HEK293 (cell line): ENCODE data around the gene ZNF319.

ENCODE experiments used
- CTCF ChIA-PET: fragments of 350-600 bp; formaldehyde crosslinking; extraction: SDS; loops from one replicate; lab custom pipeline; 2021; ENCODE audit warnings: antibody characterized with exemption; lab: Yijun Ruan, JAX
- POLR2A ChIA-PET: fragments of 300-600 bp; formaldehyde crosslinking; extraction: SDS; loops from one replicate; lab custom pipeline; 2020; ENCODE audit warnings: antibody characterized with exemption, inconsistent platforms; lab: Yijun Ruan, JAX
- H3K27ac ChIP-seq: fragments of 200-500 bp; sonication (Bioruptor generic); 2 replicates; pipeline ENCODE4 v1.5.1; 2014; ENCODE audit warnings: low read depth, low read length, control low read depth, inconsistent platforms; ENCODE audit errors: extremely low read depth
- H3K36me3 ChIP-seq, 2 experiments: fragments of 200-500 bp in 1 of 2; sonication (Bioruptor generic) in 1 of 2; 1 replicate in 1 of 2; 2 replicates in 1 of 2; pipeline ENCODE4 v1.5.1; 2014 to 2017; ENCODE audit warnings: inconsistent platforms in 2 of 2, low read length in 2 of 2; ENCODE audit not compliant: control insufficient read depth in 2 of 2, insufficient read depth in 1 of 2
- H3K4me1 ChIP-seq: fragments of 200-500 bp; sonication (Bioruptor generic); 2 replicates; pipeline ENCODE4 v1.5.1; 2014; ENCODE audit warnings: mild to moderate bottlenecking, low read length, inconsistent platforms; ENCODE audit not compliant: control insufficient read depth, insufficient read depth
- H3K4me3 ChIP-seq: 2 replicates; pipeline ENCODE4 v1.5.1; 2011; ENCODE audit warnings: low read depth, mild to moderate bottlenecking, control low read depth, low read length, moderate library complexity
- H3K9me3 ChIP-seq: fragments of 200-500 bp; sonication (Bioruptor generic); 2 replicates; pipeline ENCODE4 v1.5.1; 2014; ENCODE audit warnings: low read depth, low read length, inconsistent platforms; ENCODE audit not compliant: control insufficient read depth, insufficient read depth
- GFI1B ChIP-seq: fragments of 450-650 bp; formaldehyde crosslinking; IDR thresholded peaks from 2 replicates; pipeline ENCODE4 v1.5.1; 2016; ENCODE audit warnings: missing biosample characterization, missing genetic modification characterization
- GLIS1 ChIP-seq: fragments of 450-650 bp; formaldehyde crosslinking; IDR thresholded peaks from 2 replicates; pipeline ENCODE4 v1.5.1; 2016; ENCODE audit warnings: missing biosample characterization, missing genetic modification characterization
- YY1 ChIP-seq: fragments of 450-650 bp; formaldehyde crosslinking; IDR thresholded peaks from 2 replicates; pipeline ENCODE4 v1.5.1; 2018; ENCODE audit warnings: missing biosample characterization, missing genetic modification characterization
- ZBTB21 ChIP-seq: fragments of 450-650 bp; formaldehyde crosslinking; IDR thresholded peaks from 2 replicates; pipeline ENCODE4 v1.5.1; 2017; ENCODE audit warnings: missing biosample characterization, missing genetic modification characterization
- ZNF133 ChIP-seq: fragments of 450-650 bp; formaldehyde crosslinking; IDR thresholded peaks from 2 replicates; pipeline ENCODE4 v1.5.1; 2016; ENCODE audit warnings: missing biosample characterization, missing genetic modification characterization
- ZNF138 ChIP-seq: fragments of 450-650 bp; formaldehyde crosslinking; IDR thresholded peaks from 2 replicates; pipeline ENCODE4 v1.5.1; 2016; ENCODE audit warnings: missing biosample characterization, missing genetic modification characterization, borderline replicate concordance
- ZNF157 ChIP-seq: fragments of 450-650 bp; formaldehyde crosslinking; IDR thresholded peaks from 2 replicates; pipeline ENCODE4 v1.5.1; 2016; ENCODE audit warnings: missing biosample characterization, missing genetic modification characterization
- ZNF169 ChIP-seq: fragments of 450-650 bp; formaldehyde crosslinking; IDR thresholded peaks from 2 replicates; pipeline ENCODE4 v1.5.1; 2016; ENCODE audit warnings: missing biosample characterization, missing genetic modification characterization
- ZNF19 ChIP-seq: fragments of 450-650 bp; formaldehyde crosslinking; IDR thresholded peaks from 2 replicates; pipeline ENCODE4; 2016; ENCODE audit warnings: missing biosample characterization, missing genetic modification characterization, low read depth
- ZNF2 ChIP-seq: fragments of 450-650 bp; formaldehyde crosslinking; IDR thresholded peaks from 2 replicates; pipeline ENCODE4 v1.5.1; 2016; ENCODE audit warnings: missing biosample characterization, missing genetic modification characterization
- ZNF202 ChIP-seq: fragments of 450-650 bp; formaldehyde crosslinking; IDR thresholded peaks from 2 replicates; pipeline ENCODE4 v1.5.1; 2016; ENCODE audit warnings: missing biosample characterization, missing genetic modification characterization, borderline replicate concordance
- ZNF274 ChIP-seq, 2 experiments: fragments of 200-500 bp in 1 of 2; fragments of 450-650 bp in 1 of 2; sonication (Bioruptor generic) in 1 of 2; formaldehyde crosslinking in 1 of 2; IDR thresholded peaks; 2 replicates each; pipeline versions ENCODE4 v1.5.1 to v1.6.1; 2014 to 2016; ENCODE audit warnings: borderline replicate concordance in 1 of 2, inconsistent platforms in 1 of 2, low read length in 1 of 2, missing biosample characterization in 1 of 2, missing genetic modification characterization in 1 of 2
- ZNF366 ChIP-seq: fragments of 450-650 bp; formaldehyde crosslinking; conservative IDR thresholded peaks from 2 replicates; pipeline ENCODE4 v1.5.1; 2016; ENCODE audit warnings: missing biosample characterization, missing genetic modification characterization
- ZNF37A ChIP-seq: fragments of 450-650 bp; IDR thresholded peaks from 2 replicates; pipeline ENCODE4 v1.5.1; 2018; ENCODE audit warnings: missing biosample characterization, missing genetic modification characterization
- ZNF473 ChIP-seq: fragments of 450-650 bp; formaldehyde crosslinking; IDR thresholded peaks from 2 replicates; pipeline ENCODE4 v1.5.1; 2017; ENCODE audit warnings: missing biosample characterization, missing genetic modification characterization
- ZNF585B ChIP-seq: fragments of 450-650 bp; formaldehyde crosslinking; IDR thresholded peaks from 2 replicates; pipeline ENCODE4 v1.5.1; 2016; ENCODE audit warnings: missing biosample characterization, missing genetic modification characterization
- ZNF623 ChIP-seq: fragments of 450-650 bp; formaldehyde crosslinking; IDR thresholded peaks from 2 replicates; pipeline ENCODE4 v1.5.1; 2016; ENCODE audit warnings: missing biosample characterization, missing genetic modification characterization
- ZNF658 ChIP-seq: fragments of 450-650 bp; formaldehyde crosslinking; IDR thresholded peaks from 2 replicates; pipeline ENCODE4; 2016; ENCODE audit warnings: missing biosample characterization, missing genetic modification characterization
- ZNF660 ChIP-seq: fragments of 450-650 bp; IDR thresholded peaks from 2 replicates; pipeline ENCODE4 v1.5.1; 2018; ENCODE audit warnings: missing biosample characterization, mild to moderate bottlenecking, missing genetic modification characterization
- ZNF664 ChIP-seq: fragments of 450-650 bp; formaldehyde crosslinking; IDR thresholded peaks from 2 replicates; pipeline ENCODE4 v1.5.1; 2016; ENCODE audit warnings: missing biosample characterization, missing genetic modification characterization
- ZNF776 ChIP-seq: fragments of 450-650 bp; formaldehyde crosslinking; IDR thresholded peaks from 2 replicates; pipeline ENCODE4 v1.5.0; 2017; ENCODE audit warnings: missing biosample characterization, missing genetic modification characterization, borderline replicate concordance
- TF ChIP-seq, protein P1 (sequence below): fragments of 450-650 bp; formaldehyde crosslinking; IDR thresholded peaks from 2 replicates; pipeline ENCODE4 v1.5.1; 2017; ENCODE audit warnings: missing biosample characterization, missing genetic modification characterization
- TF ChIP-seq, protein P2 (sequence below): fragments of 450-650 bp; formaldehyde crosslinking; IDR thresholded peaks from 2 replicates; pipeline ENCODE4 v1.5.1; 2017; ENCODE audit warnings: missing biosample characterization, missing genetic modification characterization
- TF ChIP-seq, protein P3 (sequence below): fragments of 450-650 bp; formaldehyde crosslinking; IDR thresholded peaks from 2 replicates; pipeline ENCODE4 v1.5.1; 2016; ENCODE audit warnings: missing biosample characterization, missing genetic modification characterization
- TF ChIP-seq, protein P4 (sequence below): fragments of 450-650 bp; formaldehyde crosslinking; IDR thresholded peaks from 2 replicates; pipeline ENCODE4 v1.5.1; 2016; ENCODE audit warnings: missing biosample characterization, missing genetic modification characterization
- TF ChIP-seq, protein P5 (sequence below): fragments of 450-650 bp; formaldehyde crosslinking; IDR thresholded peaks from 2 replicates; pipeline ENCODE4 v1.5.1; 2017; ENCODE audit warnings: missing biosample characterization, missing genetic modification characterization

The ZNF319 gene

DNA sequence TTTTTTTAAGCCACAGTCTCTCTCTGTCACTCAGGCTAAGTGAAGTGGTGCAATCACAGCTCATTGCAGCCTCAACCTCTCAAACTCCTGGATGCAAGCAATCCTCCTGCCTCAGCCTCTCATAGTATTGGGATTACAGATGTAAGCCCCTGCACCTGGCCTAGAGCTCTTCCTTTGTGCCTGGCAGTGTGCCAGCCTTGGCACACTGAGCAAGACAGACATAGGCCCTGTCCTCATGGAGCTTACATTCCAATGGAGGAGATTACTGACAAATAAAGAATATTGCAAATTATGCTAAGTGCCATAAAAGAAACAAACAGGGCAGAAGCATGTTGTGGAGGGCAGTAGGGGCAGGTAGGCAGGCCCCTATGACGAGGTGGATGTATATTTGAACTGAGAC, 28.6 kb downstream of the ZNF319 start:
- CTCF ChIA-PET: interaction anchor here (0.5 to 0.6 kb wide), 3 partner anchors 102 to 689 kb away, joined by 3 read pairs; no protein-coding TSS in a partner anchor
- H3K27ac ChIP-seq: no peak overlapping the region
- H3K4me3 ChIP-seq: no peak overlapping the region
- H3K9me3 ChIP-seq: no peaks in the 10 kb centered on the region
- H3K4me1 ChIP-seq: no peaks in the 10 kb centered on the region
- no peaks in the 10 kb centered on the region for H3K36me3 ChIP-seq
- TF ChIP-seq, protein P1, sequence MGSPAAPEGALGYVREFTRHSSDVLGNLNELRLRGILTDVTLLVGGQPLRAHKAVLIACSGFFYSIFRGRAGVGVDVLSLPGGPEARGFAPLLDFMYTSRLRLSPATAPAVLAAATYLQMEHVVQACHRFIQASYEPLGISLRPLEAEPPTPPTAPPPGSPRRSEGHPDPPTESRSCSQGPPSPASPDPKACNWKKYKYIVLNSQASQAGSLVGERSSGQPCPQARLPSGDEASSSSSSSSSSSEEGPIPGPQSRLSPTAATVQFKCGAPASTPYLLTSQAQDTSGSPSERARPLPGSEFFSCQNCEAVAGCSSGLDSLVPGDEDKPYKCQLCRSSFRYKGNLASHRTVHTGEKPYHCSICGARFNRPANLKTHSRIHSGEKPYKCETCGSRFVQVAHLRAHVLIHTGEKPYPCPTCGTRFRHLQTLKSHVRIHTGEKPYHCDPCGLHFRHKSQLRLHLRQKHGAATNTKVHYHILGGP (tag by site-specific recombination): no peak
- TF ChIP-seq ZNF473 (tag by site-specific recombination): no peak
- TF ChIP-seq, protein P2, sequence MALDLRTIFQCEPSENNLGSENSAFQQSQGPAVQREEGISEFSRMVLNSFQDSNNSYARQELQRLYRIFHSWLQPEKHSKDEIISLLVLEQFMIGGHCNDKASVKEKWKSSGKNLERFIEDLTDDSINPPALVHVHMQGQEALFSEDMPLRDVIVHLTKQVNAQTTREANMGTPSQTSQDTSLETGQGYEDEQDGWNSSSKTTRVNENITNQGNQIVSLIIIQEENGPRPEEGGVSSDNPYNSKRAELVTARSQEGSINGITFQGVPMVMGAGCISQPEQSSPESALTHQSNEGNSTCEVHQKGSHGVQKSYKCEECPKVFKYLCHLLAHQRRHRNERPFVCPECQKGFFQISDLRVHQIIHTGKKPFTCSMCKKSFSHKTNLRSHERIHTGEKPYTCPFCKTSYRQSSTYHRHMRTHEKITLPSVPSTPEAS (tag by site-specific recombination): no peak
- no peak for TF ChIP-seq ZNF169 (tag by site-specific recombination)
- no peak for TF ChIP-seq GFI1B (tag by site-specific recombination)
- no peak for TF ChIP-seq ZNF19 (tag by site-specific recombination)
- no peak for TF ChIP-seq ZNF202 (tag by site-specific recombination)
- TF ChIP-seq, protein P3, sequence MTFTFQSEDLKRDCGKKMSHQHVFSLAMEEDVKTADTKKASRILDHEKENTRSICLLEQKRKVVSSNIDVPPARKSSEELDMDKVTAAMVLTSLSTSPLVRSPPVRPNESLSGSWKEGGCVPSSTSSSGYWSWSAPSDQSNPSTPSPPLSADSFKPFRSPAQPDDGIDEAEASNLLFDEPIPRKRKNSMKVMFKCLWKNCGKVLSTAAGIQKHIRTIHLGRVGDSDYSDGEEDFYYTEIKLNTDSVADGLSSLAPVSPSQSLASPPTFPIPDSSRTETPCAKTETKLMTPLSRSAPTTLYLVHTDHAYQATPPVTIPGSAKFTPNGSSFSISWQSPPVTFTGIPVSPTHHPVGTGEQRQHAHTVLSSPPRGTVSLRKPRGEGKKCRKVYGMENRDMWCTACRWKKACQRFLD (tag by site-specific recombination): no peak
- TF ChIP-seq ZNF660 (tag by site-specific recombination): no peak
- no peak for TF ChIP-seq ZNF138 (tag by site-specific recombination)
- TF ChIP-seq ZNF585B (tag by site-specific recombination): no peak
- TF ChIP-seq ZNF2: no peak
- no peak for TF ChIP-seq ZNF658
- no peak for TF ChIP-seq YY1 (tag by site-specific recombination)
- TF ChIP-seq, protein P4, sequence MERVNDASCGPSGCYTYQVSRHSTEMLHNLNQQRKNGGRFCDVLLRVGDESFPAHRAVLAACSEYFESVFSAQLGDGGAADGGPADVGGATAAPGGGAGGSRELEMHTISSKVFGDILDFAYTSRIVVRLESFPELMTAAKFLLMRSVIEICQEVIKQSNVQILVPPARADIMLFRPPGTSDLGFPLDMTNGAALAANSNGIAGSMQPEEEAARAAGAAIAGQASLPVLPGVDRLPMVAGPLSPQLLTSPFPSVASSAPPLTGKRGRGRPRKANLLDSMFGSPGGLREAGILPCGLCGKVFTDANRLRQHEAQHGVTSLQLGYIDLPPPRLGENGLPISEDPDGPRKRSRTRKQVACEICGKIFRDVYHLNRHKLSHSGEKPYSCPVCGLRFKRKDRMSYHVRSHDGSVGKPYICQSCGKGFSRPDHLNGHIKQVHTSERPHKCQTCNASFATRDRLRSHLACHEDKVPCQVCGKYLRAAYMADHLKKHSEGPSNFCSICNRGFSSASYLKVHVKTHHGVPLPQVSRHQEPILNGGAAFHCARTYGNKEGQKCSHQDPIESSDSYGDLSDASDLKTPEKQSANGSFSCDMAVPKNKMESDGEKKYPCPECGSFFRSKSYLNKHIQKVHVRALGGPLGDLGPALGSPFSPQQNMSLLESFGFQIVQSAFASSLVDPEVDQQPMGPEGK (tag by site-specific recombination): no peak
- POLR2A ChIA-PET: no interaction called here

DNA sequence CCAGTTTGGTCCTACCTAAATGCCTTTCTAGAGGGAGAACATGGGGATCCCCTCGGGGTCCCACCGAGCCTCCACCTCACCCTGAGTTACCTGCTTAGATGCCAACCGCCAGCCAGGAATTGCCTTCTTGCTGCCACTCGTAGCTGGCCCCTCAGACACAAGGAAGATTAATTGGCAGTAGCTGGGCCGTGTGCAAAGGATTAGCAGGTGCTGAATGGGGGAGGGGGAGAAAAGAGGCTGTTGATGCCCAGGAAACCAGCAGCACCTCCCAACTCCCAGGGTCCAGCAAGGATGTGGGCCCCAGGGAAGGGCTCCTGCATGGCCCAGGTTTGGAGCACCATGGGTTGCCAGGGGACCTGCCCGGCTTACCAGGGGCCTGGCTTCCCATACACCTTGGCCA, 29.5 kb downstream of the ZNF319 start, which contains the start of gene CNGB1:
Gene CNGB1, minus strand, starts transcription at position 159 of the 400 bp plus-strand sequence. CDS start 3,842 bp downstream, outside the sequence.
- POLR2A ChIA-PET: no interaction called here
- no peaks in the 10 kb centered on the region for H3K9me3 ChIP-seq
- no peak within 1 kb of the TSS for H3K27ac ChIP-seq
- H3K4me1 ChIP-seq: no peaks in the 10 kb centered on the region
- CTCF ChIA-PET: interaction anchor here (0.6 kb wide), 2 partner anchors 101 to 153 kb away, joined by 3 read pairs; no protein-coding TSS in a partner anchor
- no peak within 1 kb of the TSS for H3K4me3 ChIP-seq
- H3K36me3 ChIP-seq: no peaks in the 10 kb centered on the region
- no peak for TF ChIP-seq ZNF157
- TF ChIP-seq, protein P5, sequence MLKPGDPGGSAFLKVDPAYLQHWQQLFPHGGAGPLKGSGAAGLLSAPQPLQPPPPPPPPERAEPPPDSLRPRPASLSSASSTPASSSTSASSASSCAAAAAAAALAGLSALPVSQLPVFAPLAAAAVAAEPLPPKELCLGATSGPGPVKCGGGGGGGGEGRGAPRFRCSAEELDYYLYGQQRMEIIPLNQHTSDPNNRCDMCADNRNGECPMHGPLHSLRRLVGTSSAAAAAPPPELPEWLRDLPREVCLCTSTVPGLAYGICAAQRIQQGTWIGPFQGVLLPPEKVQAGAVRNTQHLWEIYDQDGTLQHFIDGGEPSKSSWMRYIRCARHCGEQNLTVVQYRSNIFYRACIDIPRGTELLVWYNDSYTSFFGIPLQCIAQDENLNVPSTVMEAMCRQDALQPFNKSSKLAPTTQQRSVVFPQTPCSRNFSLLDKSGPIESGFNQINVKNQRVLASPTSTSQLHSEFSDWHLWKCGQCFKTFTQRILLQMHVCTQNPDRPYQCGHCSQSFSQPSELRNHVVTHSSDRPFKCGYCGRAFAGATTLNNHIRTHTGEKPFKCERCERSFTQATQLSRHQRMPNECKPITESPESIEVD: no peak
- TF ChIP-seq ZNF133 (tag by site-specific recombination): no peak
- TF ChIP-seq ZNF623 (tag by site-specific recombination): no peak
- TF ChIP-seq ZNF37A: no peak
- TF ChIP-seq ZNF664 (tag by site-specific recombination): no peak
- TF ChIP-seq ZNF169 (tag by site-specific recombination): no peak
- no peak for TF ChIP-seq ZNF274 (IDR thresholded peaks at IDR 0.05; ENCODE audit: low read length)
- TF ChIP-seq ZNF274 (tag by site-specific recombination; IDR thresholded peaks at IDR 0.05; ENCODE audit: borderline replicate concordance): no peak
- no peak for TF ChIP-seq ZNF366 (tag by site-specific recombination)
- TF ChIP-seq GLIS1: no peak
- no peak for TF ChIP-seq ZNF776
- no peak for TF ChIP-seq ZBTB21 (tag by site-specific recombination)
